Measurements from ENCODE around the gene UXT. TPM values are rescaled to one million over a fixed set of nuclear protein-coding genes. Genes with fewer than 3 reads are reported as not detected.

Gene UXT
- total RNA-seq, 4 donors from 2014 or later: 89.3 to 141 (median 116) TPM

DNA sequence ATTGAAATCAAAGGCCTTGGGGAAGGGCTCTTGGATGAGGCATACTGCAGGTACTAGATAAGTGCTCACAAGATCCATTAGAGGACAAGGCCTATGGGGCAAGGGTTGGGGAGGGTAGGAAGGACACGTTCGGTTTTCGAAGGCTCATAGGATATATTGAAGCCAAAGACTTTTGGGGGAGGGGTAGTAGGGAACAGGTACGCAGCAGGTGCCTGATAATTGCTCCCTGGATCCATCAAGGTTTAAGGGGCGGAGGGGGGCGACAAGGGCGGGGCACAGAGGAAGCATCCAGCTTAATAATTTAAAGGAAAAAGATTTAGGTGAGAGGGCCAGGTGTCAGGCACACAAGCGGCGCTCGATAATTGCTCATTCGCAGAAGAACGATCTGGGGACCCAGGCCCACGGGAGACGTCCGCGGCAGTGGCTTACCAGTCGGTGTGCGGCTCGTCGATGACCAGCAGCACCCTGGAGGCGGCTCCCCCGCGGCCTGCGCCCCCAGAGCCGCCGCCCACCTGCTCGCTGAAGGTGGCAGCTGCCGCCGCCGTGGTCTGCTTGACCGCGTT lies 40.0 kb downstream of the UXT start:
- no peaks in the 10 kb centered on the region for H3K36me3 ChIP-seq
- TF ChIP-seq, protein P1, sequence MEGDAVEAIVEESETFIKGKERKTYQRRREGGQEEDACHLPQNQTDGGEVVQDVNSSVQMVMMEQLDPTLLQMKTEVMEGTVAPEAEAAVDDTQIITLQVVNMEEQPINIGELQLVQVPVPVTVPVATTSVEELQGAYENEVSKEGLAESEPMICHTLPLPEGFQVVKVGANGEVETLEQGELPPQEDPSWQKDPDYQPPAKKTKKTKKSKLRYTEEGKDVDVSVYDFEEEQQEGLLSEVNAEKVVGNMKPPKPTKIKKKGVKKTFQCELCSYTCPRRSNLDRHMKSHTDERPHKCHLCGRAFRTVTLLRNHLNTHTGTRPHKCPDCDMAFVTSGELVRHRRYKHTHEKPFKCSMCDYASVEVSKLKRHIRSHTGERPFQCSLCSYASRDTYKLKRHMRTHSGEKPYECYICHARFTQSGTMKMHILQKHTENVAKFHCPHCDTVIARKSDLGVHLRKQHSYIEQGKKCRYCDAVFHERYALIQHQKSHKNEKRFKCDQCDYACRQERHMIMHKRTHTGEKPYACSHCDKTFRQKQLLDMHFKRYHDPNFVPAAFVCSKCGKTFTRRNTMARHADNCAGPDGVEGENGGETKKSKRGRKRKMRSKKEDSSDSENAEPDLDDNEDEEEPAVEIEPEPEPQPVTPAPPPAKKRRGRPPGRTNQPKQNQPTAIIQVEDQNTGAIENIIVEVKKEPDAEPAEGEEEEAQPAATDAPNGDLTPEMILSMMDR (IDR thresholded peaks at IDR 0.05): no peak
- no peak for TF ChIP-seq POLR2A (IDR thresholded peaks at IDR 0.05)
- intact Hi-C loops (cut with DNase I): no loop called here
- no peaks in the 10 kb centered on the region for H3K4me1 ChIP-seq
- no peaks in the 10 kb centered on the region for H3K27me3 ChIP-seq
- WGBS, 2 donors: 65 to 69% methylated on average over 10 of the region's 32 CpGs
- no peaks in the 10 kb centered on the region for H3K9me3 ChIP-seq
- no peak overlapping the region for H3K27ac ChIP-seq
- no peak overlapping the region for H3K4me3 ChIP-seq (replicated peaks in 1 of 3)
- no peak for DNase-seq

DNA sequence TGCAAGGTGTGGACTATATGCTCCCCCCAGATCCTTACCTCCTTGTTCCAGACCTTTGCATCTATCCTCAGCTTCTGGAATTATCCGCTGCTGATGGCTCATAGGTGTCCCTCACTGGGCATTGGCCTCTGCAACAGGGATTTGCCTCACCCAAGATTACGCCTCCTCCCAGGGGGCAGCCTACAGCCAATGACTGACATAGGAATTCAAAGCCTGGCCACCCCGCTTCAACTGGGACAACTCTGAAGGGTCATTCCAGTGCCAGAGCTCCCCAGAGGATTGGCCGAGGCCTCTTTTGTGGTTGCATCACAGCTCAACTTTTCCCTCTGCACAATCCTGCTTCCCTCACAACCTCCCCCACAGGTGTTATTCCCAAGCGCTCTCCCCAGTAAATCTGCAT lies 44.4 kb downstream of the UXT start:
- H3K9me3 ChIP-seq: no peaks in the 10 kb centered on the region
- intact Hi-C loops (cut with DNase I): no loop called here
- no peaks in the 10 kb centered on the region for H3K4me1 ChIP-seq
- H3K27me3 ChIP-seq: no peaks in the 10 kb centered on the region
- TF ChIP-seq, protein P1 (IDR thresholded peaks at IDR 0.05): no peak
- no peak for TF ChIP-seq POLR2A (IDR thresholded peaks at IDR 0.05)
- no peak overlapping the region for H3K27ac ChIP-seq
- WGBS, 2 donors: 69 to 79% methylated on average over 2 to 3 of the region's 5 CpGs
- no peak overlapping the region for H3K4me3 ChIP-seq (replicated peaks in 1 of 3)
- DNase-seq: no peak
- H3K36me3 ChIP-seq: no peaks in the 10 kb centered on the region

DNA sequence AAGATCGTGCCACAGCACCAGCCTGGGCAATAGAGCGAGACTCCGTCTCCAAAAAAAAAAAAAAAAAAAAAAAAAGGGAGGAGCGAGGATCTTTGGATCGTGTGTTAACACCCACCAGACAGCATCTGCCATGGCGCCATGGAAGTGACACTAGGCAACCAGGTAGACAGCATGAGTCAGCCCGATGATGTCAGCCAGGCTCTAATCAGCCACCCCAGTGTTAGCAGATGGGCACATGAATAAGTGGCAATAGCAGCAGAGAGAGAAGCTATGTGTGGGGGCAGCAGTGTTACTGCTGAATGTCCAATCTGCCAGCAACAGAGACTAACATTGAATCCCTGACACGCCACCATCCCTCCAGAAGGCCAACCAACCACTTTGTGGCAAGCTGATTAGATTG lies 45.9 kb downstream of the UXT start:
- no peak overlapping the region for H3K27ac ChIP-seq
- H3K27me3 ChIP-seq: no peaks in the 10 kb centered on the region
- H3K36me3 ChIP-seq: no peaks in the 10 kb centered on the region
- no peak for DNase-seq
- H3K9me3 ChIP-seq: no peaks in the 10 kb centered on the region
- no peak for TF ChIP-seq POLR2A (IDR thresholded peaks at IDR 0.05)
- TF ChIP-seq, protein P1 (IDR thresholded peaks at IDR 0.05): no peak
- WGBS, 2 donors: 89 to 90% methylated on average over 7 to 8 of the region's 8 CpGs
- intact Hi-C loops (cut with DNase I): no loop called here
- H3K4me1 ChIP-seq: no peaks in the 10 kb centered on the region
- H3K4me3 ChIP-seq (replicated peaks in 1 of 3): no peak overlapping the region

DNA sequence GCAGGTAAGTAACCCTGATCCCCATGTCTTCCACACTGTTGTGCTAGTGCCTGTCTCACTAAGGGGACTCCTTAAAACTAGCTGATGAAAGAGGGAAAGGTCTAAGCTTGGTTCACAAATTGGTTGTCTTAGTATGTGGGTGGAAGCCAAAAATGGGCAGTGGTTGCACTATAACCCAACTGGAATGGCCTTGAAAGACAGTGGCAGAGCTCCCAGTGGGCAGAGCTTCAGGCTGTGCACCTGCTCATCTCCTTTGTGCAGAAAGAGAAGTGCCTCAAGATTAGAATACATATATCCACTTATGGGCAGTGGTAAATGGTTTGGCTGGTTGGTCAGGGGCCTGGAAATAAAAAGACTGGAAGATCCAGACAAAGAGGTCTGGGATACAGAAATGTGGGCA lies 46.6 kb downstream of the UXT start:
- Histone ChIP-seq H3K4me1 (no peaks in the 10 kb centered on the region), H3K27me3 (no peaks in the 10 kb centered on the region), H3K9me3 (no peaks in the 10 kb centered on the region), H3K36me3 (no peaks in the 10 kb centered on the region), H3K4me3 (replicated peaks in 1 of 3) (no peak overlapping the region), H3K27ac (no peak overlapping the region)
- intact Hi-C loops (cut with DNase I): no loop called here
- DNase-seq: no peak
- no peak for TF ChIP-seq POLR2A (IDR thresholded peaks at IDR 0.05)
- TF ChIP-seq, protein P1 (IDR thresholded peaks at IDR 0.05): no peak

DNA sequence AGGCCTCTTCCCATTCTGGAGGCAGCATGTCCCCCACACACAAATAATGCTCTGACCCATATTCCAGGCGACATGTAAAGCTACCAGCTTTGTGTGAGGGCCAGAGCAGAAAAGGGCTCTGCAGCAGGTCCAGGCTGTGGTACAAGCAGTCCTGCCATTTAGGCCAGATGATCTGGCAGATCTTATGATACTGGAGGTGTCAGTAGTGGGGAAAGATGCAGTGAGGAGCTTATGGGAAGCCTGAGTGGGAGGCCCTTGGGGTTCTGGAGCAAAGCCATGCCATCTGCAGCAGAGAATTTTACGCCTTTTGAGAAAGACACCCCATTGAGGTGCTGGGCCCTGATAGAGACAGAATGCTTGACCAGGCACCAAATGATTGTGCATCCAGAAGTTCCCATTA lies 47.1 kb downstream of the UXT start:
- H3K9me3 ChIP-seq: no peaks in the 10 kb centered on the region
- H3K4me1 ChIP-seq: no peaks in the 10 kb centered on the region
- DNase-seq: no peak
- no peak overlapping the region for H3K27ac ChIP-seq
- H3K27me3 ChIP-seq: no peaks in the 10 kb centered on the region
- no peak overlapping the region for H3K4me3 ChIP-seq (replicated peaks in 1 of 3)
- TF ChIP-seq, protein P1 (IDR thresholded peaks at IDR 0.05): no peak
- no peak for TF ChIP-seq POLR2A (IDR thresholded peaks at IDR 0.05)
- no peaks in the 10 kb centered on the region for H3K36me3 ChIP-seq
- intact Hi-C loops (cut with DNase I): no loop called here
- WGBS, 2 donors: 100% methylated on average over 1 of the region's 2 CpGs; no CpG with 5 or more reads in 1 of the 2 donors
